HepG2 (cell line): Measurements from ENCODE around the gene RPS25.
A peak's percentile ranks its signal among the peaks of the same experiment; 100 is the strongest.

Experiments used
- BHLHE40 ChIP-seq: IDR thresholded peaks from 2 replicates; pipeline ENCODE4 v1.6.1; 2011; ENCODE audit warnings: low read length, improper control_type of control experiment
- CHCHD3 ChIP-seq: sonication (generic); formaldehyde crosslinking; IDR thresholded peaks from 2 replicates; pipeline ENCODE4 v1.8.0; 2022; ENCODE audit warnings: mild to moderate bottlenecking, missing genetic modification reagents, moderate library complexity
- HOXA3 ChIP-seq: sonication (generic); formaldehyde crosslinking; IDR thresholded peaks from 2 replicates; pipeline ENCODE4 v1.5.0; 2020; ENCODE audit warnings: missing genetic modification reagents
- MYNN ChIP-seq: sonication (generic); formaldehyde crosslinking; IDR thresholded peaks from 2 replicates; pipeline ENCODE4 v1.4.0; 2020; ENCODE audit warnings: mild to moderate bottlenecking, low read depth, missing genetic modification reagents
- ZNF543 ChIP-seq: sonication (generic); formaldehyde crosslinking; IDR thresholded peaks from 2 replicates; pipeline ENCODE4 v1.4.0; 2020; ENCODE audit warnings: mild to moderate bottlenecking, missing genetic modification reagents
- TF ChIP-seq, protein P1 (sequence below): sonication (generic); formaldehyde crosslinking; IDR thresholded peaks from 2 replicates; pipeline ENCODE4 v1.4.0; 2020; ENCODE audit warnings: low read depth, mild to moderate bottlenecking, missing genetic modification reagents

- TF ChIP-seq BHLHE40 (0 out of 2 replicates have a peak, but pooled peaks have one; percentile 8), ZNF543 (CRISPR knock-in tag) (no peak), MYNN (no peak), CHCHD3 (CRISPR knock-in tag) (no peak), HOXA3 (CRISPR knock-in tag) (peak; percentile 41)
- TF ChIP-seq, protein P1, sequence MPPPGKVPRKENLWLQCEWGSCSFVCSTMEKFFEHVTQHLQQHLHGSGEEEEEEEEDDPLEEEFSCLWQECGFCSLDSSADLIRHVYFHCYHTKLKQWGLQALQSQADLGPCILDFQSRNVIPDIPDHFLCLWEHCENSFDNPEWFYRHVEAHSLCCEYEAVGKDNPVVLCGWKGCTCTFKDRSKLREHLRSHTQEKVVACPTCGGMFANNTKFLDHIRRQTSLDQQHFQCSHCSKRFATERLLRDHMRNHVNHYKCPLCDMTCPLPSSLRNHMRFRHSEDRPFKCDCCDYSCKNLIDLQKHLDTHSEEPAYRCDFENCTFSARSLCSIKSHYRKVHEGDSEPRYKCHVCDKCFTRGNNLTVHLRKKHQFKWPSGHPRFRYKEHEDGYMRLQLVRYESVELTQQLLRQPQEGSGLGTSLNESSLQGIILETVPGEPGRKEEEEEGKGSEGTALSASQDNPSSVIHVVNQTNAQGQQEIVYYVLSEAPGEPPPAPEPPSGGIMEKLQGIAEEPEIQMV: no peak
Measured at GRCh38 chr11:118997627-118998387, 20.3 kb downstream of the RPS25 start, which contains the start of gene CENATAC.
